ENCODE measurements around the gene BARD1. TPM values are rescaled to one million over a fixed set of nuclear protein-coding genes. Genes with fewer than 3 reads are reported as not detected.
"Not testable (repeated sequence)": the region's sequence is repeated elsewhere in the genome, so short reads cannot be mapped to it uniquely, and the experiment has no call there.

Gene BARD1
- total and polyA plus RNA-seq, 2 of the 8 experiments (the other 6 are each of a cell fraction or from before 2014, with no cell fraction given): 11.1 to 29.8 TPM

GRCh38 chr2:214695789-214696188 lies 113.7 kb downstream of the BARD1 start (continued):
- TF ChIP-seq SAP30 (IDR thresholded peaks at IDR 0.05; ENCODE audit: insufficient read depth, insufficient replicate concordance, low read length) (no peak), TAF1 (IDR thresholded peaks at IDR 0.05; ENCODE audit: low read depth, low read length) (no peak)

- H3K23ac ChIP-seq (ENCODE audit: insufficient read length); H4K20me1 ChIP-seq (replicated peaks in 1 of 2; ENCODE audit: control insufficient read depth in 1 of 2, insufficient read depth in 2 of 2, low read length in 2 of 2); H3K18ac ChIP-seq (ENCODE audit: extremely low read depth, low read length); H3K79me1 ChIP-seq (ENCODE audit: low read depth, low read length); H2BK15ac ChIP-seq (ENCODE audit: low read length); H3K79me2 ChIP-seq (ENCODE audit: control insufficient read depth in 1 of 2, insufficient read depth in 2 of 2, low read length in 2 of 2); H3K27ac ChIP-seq (ENCODE audit: low read depth, low read length); H2AK5ac ChIP-seq (ENCODE audit: low read depth, low read length); H4K8ac ChIP-seq (ENCODE audit: extremely low read depth, insufficient read depth, low read length); H3K4ac ChIP-seq (replicated peaks; ENCODE audit: insufficient read length, low read depth, low read length); H3K9me3 ChIP-seq (ENCODE audit: insufficient read depth in 2 of 2, low read depth in 1 of 2, low read length in 1 of 2); H3K27me3 ChIP-seq (replicated peaks in 1 of 4; ENCODE audit: control insufficient read depth in 3 of 4, extremely low read depth in 1 of 4, insufficient read depth in 3 of 4, low read length in 3 of 4); H3K36me3 ChIP-seq (ENCODE audit: control insufficient read depth in 2 of 4, insufficient read depth in 4 of 4, low read length in 3 of 4); CTCF ChIA-PET (ENCODE audit: partially characterized antibody); H3K9ac ChIP-seq (replicated peaks in 1 of 4; ENCODE audit: extremely low read depth in 1 of 4, low read depth in 3 of 4, low read length in 3 of 4); H3K23me2 ChIP-seq (ENCODE audit: low read depth, low read length); H2BK5ac ChIP-seq (ENCODE audit: low read depth, low read length); H3K4me1 ChIP-seq (replicated peaks in 1 of 4; ENCODE audit: control insufficient read depth in 3 of 4, insufficient read depth in 4 of 4, low read length in 3 of 4); H4K91ac ChIP-seq (replicated peaks; ENCODE audit: insufficient read length, low read length); H2BK20ac ChIP-seq (ENCODE audit: low read length); DNase-seq (ENCODE audit: low read depth in 1 of 2, low spot score in 2 of 2); H2BK12ac ChIP-seq (ENCODE audit: low read depth, low read length); POLR2A ChIA-PET (ENCODE audit: partially characterized antibody); H3K56ac ChIP-seq (replicated peaks; ENCODE audit: insufficient read length, low read depth, low read length); H3K14ac ChIP-seq (ENCODE audit: insufficient read length); H4K5ac ChIP-seq (ENCODE audit: insufficient read length, low read depth, low read length); H2BK120ac ChIP-seq (replicated peaks; ENCODE audit: low read depth, low read length); FAIRE-seq: not testable (repeated sequence)
- 0 out of 2 replicates have a peak overlapping the region, but pooled peaks have one; percentile 40 for H2AFZ ChIP-seq (ENCODE audit: low read length)
- peak overlapping the region in 3 of 4 experiments; percentile 23 to 54 (median 53); a peak in 4 of 8 replicates for H3K4me3 ChIP-seq (ENCODE audit: extremely low read depth in 1 of 4, insufficient read depth in 2 of 4, low read depth in 3 of 4, low read length in 4 of 4)
- WGBS, 2 experiments (ENCODE audit: extremely low coverage in 1 of 2, insufficient coverage in 1 of 2, insufficient read length in 1 of 2, insufficient replicate concordance in 2 of 2, low coverage in 1 of 2, low lambda C conversion rate in 2 of 2, missing lambda C conversion rate in 1 of 2): 20% methylated on average over 4 of the region's 12 CpGs; no CpG with 5 or more reads in 1 of the 2 experiments
- H3K4me2 ChIP-seq (ENCODE audit: insufficient read depth in 1 of 2, low read depth in 2 of 2, low read length in 2 of 2): peak overlapping the region in 1 of 2 experiments; percentile 33; a peak in 1 of 4 replicates
These were observed 125.9 kb downstream of the BARD1 start for GRCh38 chr2:214683557-214683956.
